M059J (cell line): ENCODE results near the gene NTN5. TPM values are rescaled to one million over a fixed set of nuclear protein-coding genes. Genes with fewer than 3 reads are reported as not detected.
A peak's percentile ranks its signal among the peaks of the same experiment; 100 is the strongest.
"Not testable (repeated sequence)": the region's sequence is repeated elsewhere in the genome, so short reads cannot be mapped to it uniquely, and the experiment has no call there.

Experiments
- DNase-seq: peaks from one replicate; pipeline ENCODE4 v3.0.0-alpha.2; 2012; ENCODE audit warnings: low read depth
- total RNA-seq: library from RNA; depleted of rRNA; stranded (reverse); fragments of >200 nt; shearing (Covaris generic); gene quantifications from 2 replicates; pipeline ENCODE4 v1.2.3, GENCODE V29; 2014; rRNA removed

Gene NTN5
- total RNA-seq, result 0.05 and 0.79 TPM in 2 replicates

DNA sequence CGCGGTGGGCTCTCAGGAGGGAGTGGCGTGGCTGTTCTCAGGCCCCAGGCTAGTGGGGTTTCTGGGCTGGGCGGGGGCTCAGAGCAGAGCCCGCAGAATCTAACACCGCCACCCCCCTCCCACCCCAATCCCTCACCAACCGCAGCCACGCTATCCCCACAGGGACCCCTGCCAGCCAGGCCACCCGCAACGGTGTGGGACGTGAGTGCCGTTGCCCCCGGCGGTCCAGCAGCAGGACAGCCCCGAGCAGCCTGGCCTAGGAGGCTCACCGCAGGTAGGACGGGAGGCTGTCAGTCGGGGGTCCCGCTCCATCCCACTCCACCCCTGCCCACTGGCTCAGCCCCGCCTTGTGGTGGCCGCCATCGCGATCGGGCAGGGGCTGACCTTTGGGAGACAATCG lies at the start of gene NTN5:
Gene NTN5, minus strand, starts transcription at position 24 of the 400 bp plus-strand sequence. CDS start 2,031 bp downstream, outside the sequence.
- no peak for DNase-seq

- DNase-seq, result no peak
Measured at GRCh38 chr19:48722196-48722708, 49.4 kb upstream of the NTN5 start.

DNA sequence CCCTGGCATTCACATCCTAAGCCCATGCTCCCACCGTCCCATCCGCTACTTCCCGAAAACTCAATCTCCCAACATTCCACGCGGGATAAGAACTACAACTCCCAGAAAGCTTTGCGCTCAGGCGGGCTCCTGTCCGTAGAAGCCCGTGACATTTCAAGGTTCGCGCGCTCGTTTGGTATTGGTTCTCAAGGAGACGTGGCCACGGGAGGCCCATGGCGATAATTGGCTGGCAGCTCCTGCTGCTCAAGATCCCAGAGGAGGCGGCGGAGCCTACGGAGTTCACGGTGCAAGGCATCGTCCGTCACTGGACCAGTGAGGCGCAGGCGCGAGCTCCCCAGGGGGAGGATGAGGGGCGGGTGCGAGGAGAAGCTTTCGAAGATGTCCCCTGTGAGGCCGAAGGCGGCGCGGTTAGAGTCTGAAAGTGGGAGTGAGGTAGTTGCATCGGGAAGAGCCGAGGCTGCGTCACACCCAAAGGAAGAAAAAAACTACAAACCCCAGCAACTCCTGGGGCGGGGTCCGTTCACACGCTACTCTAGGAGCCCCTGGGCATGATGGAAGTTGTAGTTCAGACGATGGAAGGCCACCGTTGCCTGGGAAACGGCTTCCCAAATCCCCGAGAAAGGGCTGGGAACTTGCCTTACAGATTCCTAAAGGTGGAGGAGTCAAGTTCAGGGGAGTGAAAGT lies 47.9 kb upstream of the NTN5 start:
- DNase-seq, result peak; percentile 100

- DNase-seq, result no peak
Measured at GRCh38 chr19:48720251-48720612, 47.4 kb upstream of the NTN5 start.

GRCh38 chr19:48719263-48720171 lies 46.7 kb upstream of the NTN5 start, which contains the start of gene MAMSTR:
MAMSTR (minus strand) TSS chr19:48719725; CDS start chr19:48719031, 694 bp downstream.
- no peak for DNase-seq

GRCh38 chr19:48718711-48719231 lies 46.0 kb upstream of the NTN5 start:
- DNase-seq, result no peak

GRCh38 chr19:48718106-48718505 lies 45.3 kb upstream of the NTN5 start:
- not testable (repeated sequence) for DNase-seq

GRCh38 chr19:48716562-48717291 lies 43.9 kb upstream of the NTN5 start:
- DNase-seq, result peak; percentile 45

- DNase-seq, result no peak
Measured at GRCh38 chr19:48715681-48716171, 42.9 kb upstream of the NTN5 start.

DNA sequence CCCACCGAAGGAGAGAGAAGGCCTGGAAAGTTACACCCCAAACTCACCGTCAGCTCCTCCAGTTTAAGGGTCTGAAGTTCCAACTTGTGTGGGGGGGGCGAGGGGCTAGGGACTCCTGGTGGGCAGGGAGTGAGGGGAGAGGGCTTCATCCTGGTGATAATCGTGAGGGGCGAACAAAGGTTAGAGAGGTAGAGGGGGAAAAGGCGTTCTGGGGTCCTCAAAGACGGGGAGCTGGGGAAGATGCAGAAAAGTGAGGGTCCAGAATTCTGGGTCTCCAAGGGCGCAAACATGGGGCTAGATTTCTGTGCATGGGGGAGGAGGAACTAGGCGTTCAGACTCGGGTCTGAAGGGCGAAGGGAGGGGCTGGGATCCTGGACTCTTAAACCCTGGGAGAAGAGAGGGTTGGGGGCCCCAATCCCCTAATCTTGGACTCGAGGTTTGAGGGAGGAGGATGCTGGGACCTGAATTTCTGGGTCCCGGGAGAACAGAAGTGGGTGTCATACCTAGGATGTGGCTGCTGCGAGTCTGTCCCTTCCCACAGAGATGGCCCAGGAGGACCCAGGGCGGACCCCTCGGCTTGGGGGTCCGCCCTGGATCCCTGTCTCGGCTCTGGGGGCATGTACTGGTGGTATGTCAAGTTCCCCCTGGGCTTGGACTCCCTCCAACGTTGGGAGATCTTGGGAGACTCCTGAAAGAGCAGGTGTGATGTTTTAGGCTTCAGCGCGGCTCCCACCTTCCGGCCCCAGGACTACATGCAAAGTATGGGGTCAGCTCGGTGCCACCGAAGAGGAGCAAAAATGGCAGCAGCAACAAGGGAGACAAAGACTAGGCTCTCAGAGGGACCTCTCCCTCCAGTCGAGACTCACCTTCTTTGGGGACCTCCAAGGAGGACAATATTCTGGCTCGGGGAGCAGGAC lies 42.2 kb upstream of the NTN5 start:
- no peak for DNase-seq

- peak; percentile 99 for DNase-seq
Measured at GRCh38 chr19:48713864-48714755, 41.3 kb upstream of the NTN5 start.

- DNase-seq, result no peak
Measured at GRCh38 chr19:48713041-48713863, 40.4 kb upstream of the NTN5 start.

DNA sequence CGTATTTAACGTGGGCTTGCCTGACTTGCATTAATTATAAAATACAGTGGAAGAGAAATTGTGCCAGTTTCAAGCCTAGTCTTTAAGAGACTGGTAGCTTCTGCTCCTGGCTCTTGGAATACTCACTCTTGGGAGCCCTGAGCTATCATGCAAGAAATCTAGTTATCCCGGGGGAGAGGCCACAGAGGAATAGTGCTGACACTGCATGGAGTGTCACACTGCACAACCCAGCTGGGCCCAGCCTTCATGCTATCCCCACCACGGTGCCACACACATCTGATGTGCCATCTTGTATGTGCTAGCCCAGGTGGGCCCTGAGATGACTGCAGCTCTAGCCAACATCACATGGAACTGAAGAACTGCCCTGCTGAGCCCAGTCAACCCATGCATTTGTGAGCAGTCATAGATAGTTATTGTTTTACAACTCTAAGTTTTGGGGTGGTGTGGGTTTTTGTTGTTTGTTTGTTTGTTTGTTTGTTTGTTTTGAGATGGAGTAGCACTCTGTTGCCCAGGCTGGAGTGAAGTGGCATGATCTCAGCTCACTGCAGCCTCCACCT lies 38.4 kb upstream of the NTN5 start:
- no peak for DNase-seq

- DNase-seq, result no peak
Measured at GRCh38 chr19:48708471-48708870, 35.7 kb upstream of the NTN5 start.

GRCh38 chr19:48705431-48705830 lies 32.6 kb upstream of the NTN5 start:
- DNase-seq, result no peak

- DNase-seq, result no peak
Measured at GRCh38 chr19:48703316-48703715, 30.5 kb upstream of the NTN5 start.

DNA sequence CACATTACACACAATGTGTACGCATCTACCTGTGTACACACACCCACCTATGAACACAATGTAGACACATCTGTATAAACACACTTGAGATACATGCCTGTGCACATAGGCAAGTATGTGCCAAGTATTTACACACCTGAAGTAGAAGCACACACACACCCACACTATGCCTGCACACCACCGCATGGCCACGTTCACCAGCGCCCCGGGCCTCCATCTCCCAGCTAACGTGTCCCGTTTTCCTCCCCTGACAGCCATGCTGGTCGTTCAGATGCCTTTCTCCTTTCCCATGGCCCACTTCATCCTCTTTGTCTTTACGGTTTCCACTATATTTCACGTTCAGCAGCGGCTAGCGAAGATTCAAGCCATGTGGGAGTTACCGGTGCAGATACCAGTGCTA lies 29.9 kb upstream of the NTN5 start:
- no peak for DNase-seq

- DNase-seq, result peak; percentile 86
Measured at GRCh38 chr19:48698046-48698445, 25.2 kb upstream of the NTN5 start.
